D721Med (cell line): Measurements from ENCODE around the gene FAM228A.

ENCODE experiments used
- DNase-seq: peaks from one replicate; pipeline ENCODE4 v3.0.0; 2011; ENCODE audit warnings: low spot score; ENCODE audit not compliant: insufficient read length
- FAIRE-seq: peaks from 2 replicates; lab custom pipeline; 2011; peaks lifted over from hg19 to GRCh38; lab: Jason Lieb, UNC
- TF ChIP-seq, protein P1 (sequence below): IDR thresholded peaks from 2 replicates; pipeline ENCODE4 v1.5.1; 2012; ENCODE audit warnings: mild to moderate bottlenecking, control low read depth; ENCODE audit not compliant: insufficient read depth; ENCODE audit errors: missing control alignments

The FAM228A gene

DNA sequence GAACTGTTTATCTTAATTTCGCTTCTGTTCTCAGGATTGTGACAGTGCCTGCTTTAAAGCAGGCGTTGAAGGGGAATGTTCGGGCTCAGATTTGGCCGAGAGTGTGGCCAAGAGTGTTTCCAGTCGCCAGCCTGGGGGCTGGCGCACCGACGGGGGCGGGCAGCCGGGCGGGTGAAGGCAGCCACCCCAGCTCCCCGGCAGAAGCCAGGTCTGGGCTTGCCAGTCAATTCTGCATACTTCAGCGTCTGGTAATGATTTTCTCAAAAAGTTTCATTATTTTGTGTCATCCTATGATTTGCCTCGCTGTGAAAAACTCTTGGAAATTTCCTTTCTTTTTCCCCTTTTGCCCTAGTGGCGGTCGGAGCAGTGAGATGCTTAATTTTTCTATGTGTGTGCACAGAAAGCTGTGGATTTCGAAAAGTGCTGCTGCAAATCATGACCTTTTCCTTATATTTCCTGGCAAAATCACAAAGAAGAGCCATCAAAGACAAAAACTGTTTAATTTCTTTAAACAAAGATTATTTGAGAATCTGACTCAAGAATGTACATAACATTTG is 856 bp downstream of the FAM228A start:
- FAIRE-seq, result no peak
- DNase-seq, result no peak
- TF ChIP-seq, protein P1, sequence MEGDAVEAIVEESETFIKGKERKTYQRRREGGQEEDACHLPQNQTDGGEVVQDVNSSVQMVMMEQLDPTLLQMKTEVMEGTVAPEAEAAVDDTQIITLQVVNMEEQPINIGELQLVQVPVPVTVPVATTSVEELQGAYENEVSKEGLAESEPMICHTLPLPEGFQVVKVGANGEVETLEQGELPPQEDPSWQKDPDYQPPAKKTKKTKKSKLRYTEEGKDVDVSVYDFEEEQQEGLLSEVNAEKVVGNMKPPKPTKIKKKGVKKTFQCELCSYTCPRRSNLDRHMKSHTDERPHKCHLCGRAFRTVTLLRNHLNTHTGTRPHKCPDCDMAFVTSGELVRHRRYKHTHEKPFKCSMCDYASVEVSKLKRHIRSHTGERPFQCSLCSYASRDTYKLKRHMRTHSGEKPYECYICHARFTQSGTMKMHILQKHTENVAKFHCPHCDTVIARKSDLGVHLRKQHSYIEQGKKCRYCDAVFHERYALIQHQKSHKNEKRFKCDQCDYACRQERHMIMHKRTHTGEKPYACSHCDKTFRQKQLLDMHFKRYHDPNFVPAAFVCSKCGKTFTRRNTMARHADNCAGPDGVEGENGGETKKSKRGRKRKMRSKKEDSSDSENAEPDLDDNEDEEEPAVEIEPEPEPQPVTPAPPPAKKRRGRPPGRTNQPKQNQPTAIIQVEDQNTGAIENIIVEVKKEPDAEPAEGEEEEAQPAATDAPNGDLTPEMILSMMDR, result no peak

DNA sequence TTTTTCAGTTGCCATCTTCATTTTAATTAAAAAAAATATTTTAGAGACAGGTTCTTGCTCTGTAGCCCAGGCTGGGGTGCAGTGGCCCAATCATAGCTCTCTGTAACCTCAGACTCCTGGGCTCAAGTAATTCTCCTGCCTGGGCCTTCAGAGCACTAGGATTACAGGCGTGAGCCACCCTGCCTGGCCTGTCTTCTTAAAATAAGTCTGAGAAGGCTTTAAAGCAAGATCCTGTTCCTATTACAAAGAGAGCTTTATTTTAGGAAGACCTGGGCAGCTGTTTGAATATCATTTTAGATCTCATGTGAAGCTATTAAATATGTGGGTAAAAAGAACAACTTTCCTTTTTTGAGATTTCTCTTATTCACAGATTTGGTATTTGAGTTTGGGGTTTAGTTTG is 1.5 kb downstream of the FAM228A start:
- TF ChIP-seq, protein P1, result no peak
- DNase-seq (no peak), FAIRE-seq (no peak)

DNA sequence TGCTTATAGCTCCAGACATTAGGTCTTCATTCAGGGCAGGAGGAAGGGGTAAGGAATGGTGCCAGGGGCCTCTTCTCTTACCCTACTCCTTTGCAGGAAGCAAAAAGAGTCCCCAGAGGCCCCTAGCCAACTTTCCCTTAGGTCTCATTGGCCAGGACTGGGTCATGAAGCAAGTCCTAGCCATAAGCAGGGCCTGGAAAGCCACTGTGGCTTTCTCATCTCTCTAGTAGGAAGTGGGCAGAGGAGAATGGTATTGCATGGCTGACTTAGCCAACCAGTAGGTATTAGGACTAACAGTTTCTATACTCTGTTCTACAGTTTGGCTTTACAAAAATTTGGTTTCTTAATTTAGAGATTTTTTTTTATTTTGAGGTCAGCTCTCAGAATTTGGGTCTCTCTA is 4.8 kb downstream of the FAM228A start:
- no peak for DNase-seq
- TF ChIP-seq, protein P1, result no peak
- FAIRE-seq, result no peak

DNA sequence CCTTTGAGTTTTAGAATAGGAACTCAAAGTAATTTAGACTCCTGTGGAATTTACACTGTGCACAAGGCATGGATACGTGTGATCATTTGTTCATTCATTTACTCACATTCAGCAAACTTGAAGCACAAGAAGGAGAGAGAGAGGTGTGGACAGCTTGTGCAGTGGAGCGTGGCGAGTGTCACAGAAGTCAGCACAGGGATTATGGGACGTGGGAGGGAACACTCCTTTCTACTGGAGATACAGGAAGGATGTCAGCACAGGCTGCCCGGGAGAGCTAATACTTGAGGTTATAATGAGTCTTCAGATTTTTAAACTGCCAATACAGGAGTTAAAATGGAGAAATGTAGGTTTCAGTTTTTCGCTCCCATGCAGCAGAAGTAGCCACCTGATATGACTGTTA is 7.0 kb downstream of the FAM228A start:
- no peak for FAIRE-seq
- no peak for DNase-seq
- TF ChIP-seq, protein P1, result no peak

DNA sequence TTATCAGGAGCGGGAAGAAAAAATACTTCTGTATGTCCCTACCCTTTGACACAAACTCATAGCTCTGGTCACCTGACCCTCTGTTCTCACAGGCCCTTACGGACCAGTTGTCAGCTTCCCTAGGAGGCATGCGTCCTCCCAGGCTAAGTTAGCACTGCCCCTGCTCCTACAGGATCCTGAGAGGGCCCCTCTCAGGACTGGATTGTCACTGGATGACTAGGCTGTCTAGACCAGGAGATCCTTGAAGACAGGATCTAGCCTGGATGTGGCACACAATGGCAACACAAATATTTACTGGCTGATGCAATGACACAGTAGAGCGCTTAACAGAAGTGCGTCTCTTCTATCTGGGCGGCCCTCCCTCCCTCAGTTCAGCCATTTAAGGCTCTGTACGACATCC is 7.7 kb downstream of the FAM228A start:
- DNase-seq, result no peak
- TF ChIP-seq, protein P1, result no peak
- no peak for FAIRE-seq

DNA sequence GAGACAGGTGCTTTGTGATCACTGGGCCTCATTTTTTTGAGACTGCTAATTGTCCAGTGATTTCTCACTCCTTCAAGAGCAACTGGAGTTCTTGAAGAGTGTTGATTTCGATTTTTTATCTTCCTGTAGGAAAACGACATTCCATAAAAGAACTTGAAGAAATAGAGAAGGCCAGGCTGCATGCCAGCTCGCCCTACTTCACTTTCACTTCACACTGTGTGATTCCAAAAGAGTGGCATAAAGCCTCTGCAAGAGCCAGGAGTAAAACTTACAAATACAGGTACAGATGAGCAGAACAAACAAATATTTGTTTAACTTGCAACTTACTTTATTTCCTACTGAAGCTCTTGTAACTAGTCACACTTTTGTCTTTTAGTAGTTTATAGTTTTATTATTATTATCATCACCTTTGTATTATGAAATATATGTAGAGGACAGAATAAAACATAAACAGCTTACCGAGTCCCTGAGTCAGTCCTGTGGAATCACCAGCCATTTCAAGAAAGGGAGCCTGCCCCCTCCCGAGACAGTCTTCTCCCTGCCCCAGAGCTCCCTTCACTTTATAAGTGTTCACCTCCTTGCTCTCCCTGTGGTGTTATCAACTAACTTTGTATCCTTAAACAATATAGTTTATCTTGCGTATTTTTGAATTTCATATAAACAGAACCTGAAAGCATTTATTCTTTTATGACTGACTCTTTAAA is 8.7 kb downstream of the FAM228A start:
- TF ChIP-seq, protein P1, result no peak
- DNase-seq (no peak), FAIRE-seq (no peak)

DNA sequence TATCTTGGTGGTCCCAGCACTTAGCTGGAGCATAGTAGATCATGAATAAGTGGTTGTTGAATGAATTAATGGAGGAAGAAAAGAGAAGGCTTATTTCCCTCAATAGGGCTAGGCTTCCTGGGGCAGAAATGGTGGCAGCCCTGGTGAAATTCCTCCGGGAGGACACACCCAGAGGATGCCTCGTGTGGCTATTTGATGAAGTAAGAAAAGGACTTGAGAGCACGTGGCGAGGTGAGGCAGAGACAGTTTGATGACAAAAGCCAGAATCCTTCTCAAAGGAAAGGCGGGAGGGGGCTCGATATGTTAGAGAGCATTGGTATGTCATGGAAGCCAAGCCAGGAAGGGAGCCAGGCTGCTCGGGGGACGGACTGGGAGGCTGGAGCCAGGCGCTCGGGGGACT is 14.7 kb downstream of the FAM228A start:
- TF ChIP-seq, protein P1, result no peak
- DNase-seq (no peak), FAIRE-seq (no peak)
